ENCODE results near the gene SH3BP5L. TPM values are rescaled to one million over a fixed set of nuclear protein-coding genes. Genes with fewer than 3 reads are reported as not detected.
"Not testable (repeated sequence)": the region's sequence is repeated elsewhere in the genome, so short reads cannot be mapped to it uniquely, and the experiment has no call there.

Gene SH3BP5L
- total RNA-seq, 1 donor from 2014 or later = 15.9 TPM

DNA sequence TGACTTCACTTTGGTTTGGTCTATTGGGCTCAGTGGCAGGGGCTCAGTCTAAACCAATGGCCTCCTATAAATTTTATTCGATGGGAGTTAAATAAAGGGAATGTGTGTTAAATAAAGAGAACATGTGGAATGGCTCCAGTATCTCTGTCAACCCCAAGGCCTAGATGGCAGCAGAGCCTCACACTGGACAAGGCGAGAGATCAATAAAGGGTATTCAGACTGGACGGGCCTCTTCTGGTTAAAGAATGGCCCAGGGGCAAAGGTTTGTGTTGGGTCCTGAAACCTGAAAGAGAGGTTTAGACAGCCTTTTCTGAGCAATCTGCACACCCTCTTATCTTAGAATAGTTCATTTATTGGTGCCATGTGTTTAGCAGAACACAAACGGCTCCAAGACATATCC, 34.7 kb downstream of the SH3BP5L start:
- Histone ChIP-seq H3K4me3 (no peak overlapping the region), H3K27ac (no peak overlapping the region), H3K36me3 (no peaks in the 10 kb centered on the region), H3K9me3 (peaks cover 0 to 5% of the 10 kb centered on the region in 2 donors), H3K4me1 (no peaks in the 10 kb centered on the region), H3K27me3 (no peaks in the 10 kb centered on the region)
- intact Hi-C loops (cut with DNase I) = no loop called here
- no peak for DNase-seq (ENCODE audit: low spot score in 2 of 2)
- no peak for TF ChIP-seq CTCF (IDR thresholded peaks at IDR 0.05)

DNA sequence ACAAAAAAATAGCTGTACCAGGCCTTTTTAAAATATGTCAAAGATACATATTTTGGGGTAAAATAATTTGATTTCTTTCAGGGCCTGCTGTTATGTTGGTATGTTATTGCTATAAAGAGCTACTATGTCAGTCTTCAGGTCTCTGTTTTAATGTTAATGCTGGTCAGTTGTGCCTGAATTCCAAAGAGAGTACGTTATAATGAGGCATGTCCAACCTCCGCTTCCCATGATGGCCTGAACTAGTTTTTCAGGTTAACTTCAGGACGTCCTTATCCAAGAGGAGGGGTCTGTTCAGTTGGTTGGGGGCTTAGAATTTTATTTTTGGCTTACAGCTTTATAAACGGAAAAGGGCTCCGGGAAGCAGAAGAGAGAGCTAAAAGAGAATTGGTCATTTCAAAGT, 35.3 kb downstream of the SH3BP5L start:
- Histone ChIP-seq H3K27me3 (no peaks in the 10 kb centered on the region), H3K9me3 (peaks cover 0 to 5% of the 10 kb centered on the region in 2 donors), H3K4me3 (no peak overlapping the region), H3K36me3 (no peaks in the 10 kb centered on the region), H3K27ac (no peak overlapping the region), H3K4me1 (no peaks in the 10 kb centered on the region)
- DNase-seq (ENCODE audit: low spot score in 2 of 2) = no peak
- intact Hi-C loops (cut with DNase I) = no loop called here
- TF ChIP-seq CTCF (IDR thresholded peaks at IDR 0.05) = no peak

DNA sequence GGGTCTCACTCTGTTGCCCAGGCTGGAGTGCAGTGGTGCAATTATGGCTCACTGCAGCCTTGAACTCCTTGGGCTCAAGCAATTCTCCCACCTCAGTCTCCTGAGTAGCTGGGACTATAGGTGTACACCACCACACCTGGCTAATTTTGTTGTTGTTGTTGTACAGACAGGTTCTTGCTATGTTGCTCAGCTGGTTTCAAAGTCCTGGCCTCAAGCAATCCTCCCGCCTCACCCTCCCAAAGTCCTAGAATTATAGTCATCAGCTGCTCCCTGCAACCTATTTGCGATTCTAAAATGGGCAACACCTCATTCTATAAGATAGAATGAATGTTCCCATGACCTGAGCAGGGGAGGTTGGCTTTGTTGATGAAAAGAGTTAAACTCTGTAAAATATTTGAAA, 36.4 kb downstream of the SH3BP5L start:
- H3K4me1 ChIP-seq; intact Hi-C loops (cut with DNase I); H3K4me3 ChIP-seq; H3K27ac ChIP-seq; H3K27me3 ChIP-seq; DNase-seq (ENCODE audit: low spot score in 2 of 2); H3K9me3 ChIP-seq; H3K36me3 ChIP-seq: not testable (repeated sequence)

DNA sequence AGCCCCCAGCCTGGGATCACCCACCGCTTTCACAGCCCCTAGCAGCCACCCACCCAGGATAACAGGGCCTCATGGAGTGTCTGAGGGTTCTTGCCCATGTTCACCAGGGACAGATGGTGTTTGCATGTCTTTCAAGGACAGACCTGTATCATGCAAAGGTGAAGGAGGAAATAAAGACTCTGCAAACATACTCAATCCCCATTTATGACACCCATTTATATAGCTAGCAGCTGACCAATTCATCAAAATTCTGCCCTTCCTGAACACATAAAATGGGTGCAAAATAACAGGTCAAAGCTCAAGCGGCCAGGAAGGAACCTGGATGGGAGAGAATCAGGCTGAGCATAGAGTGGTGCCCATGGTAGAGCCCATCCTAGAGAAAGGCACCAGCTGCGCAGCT, 37.4 kb downstream of the SH3BP5L start:
- no peak overlapping the region for H3K4me3 ChIP-seq

GRCh38 chr1:248787430-248787829, 38.3 kb downstream of the SH3BP5L start:
- Histone ChIP-seq H3K4me1 (no peaks in the 10 kb centered on the region), H3K4me3 (no peak overlapping the region), H3K27ac (no peak overlapping the region), H3K27me3 (no peaks in the 10 kb centered on the region), H3K9me3 (no peaks in the 10 kb centered on the region), H3K36me3 (no peaks in the 10 kb centered on the region)
- intact Hi-C loops (cut with DNase I) = no loop called here
- no peak for DNase-seq (ENCODE audit: low spot score in 2 of 2)
- TF ChIP-seq CTCF (IDR thresholded peaks at IDR 0.05) = no peak

More for the DNA sequence above, 37.4 kb downstream of the SH3BP5L start:
- intact Hi-C loops (cut with DNase I) = no loop called here
- Histone ChIP-seq H3K4me1 (no peaks in the 10 kb centered on the region), H3K27ac (no peak overlapping the region), H3K36me3 (no peaks in the 10 kb centered on the region), H3K9me3 (no peaks in the 10 kb centered on the region), H3K27me3 (no peaks in the 10 kb centered on the region)
- DNase-seq (ENCODE audit: low spot score in 2 of 2) = no peak
- TF ChIP-seq CTCF (IDR thresholded peaks at IDR 0.05) = no peak

DNA sequence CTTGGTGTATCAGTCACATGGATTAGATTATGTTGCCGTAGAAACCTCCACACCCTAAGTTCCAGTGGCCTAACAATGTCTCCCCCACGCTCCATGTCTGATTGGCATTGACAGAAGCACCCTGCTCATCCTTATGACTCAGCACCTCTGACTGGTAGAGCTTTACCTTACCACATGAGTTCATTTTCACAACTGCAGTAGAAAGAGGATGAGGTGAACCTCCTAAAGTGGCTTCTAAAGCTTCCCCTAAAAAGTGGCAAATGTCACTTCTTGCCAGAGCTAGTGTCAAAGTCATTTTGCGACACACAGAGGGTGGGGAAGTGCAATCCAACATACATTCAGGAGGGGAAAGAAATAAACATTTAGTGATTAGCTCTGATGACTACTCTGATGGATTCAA, 39.6 kb downstream of the SH3BP5L start:
- Histone ChIP-seq H3K27ac (no peak overlapping the region), H3K36me3 (no peaks in the 10 kb centered on the region), H3K4me1 (no peaks in the 10 kb centered on the region), H3K9me3 (no peaks in the 10 kb centered on the region), H3K4me3 (no peak overlapping the region), H3K27me3 (no peaks in the 10 kb centered on the region)
- DNase-seq (ENCODE audit: low spot score in 2 of 2) = no peak
- intact Hi-C loops (cut with DNase I) = no loop called here
- TF ChIP-seq CTCF (IDR thresholded peaks at IDR 0.05) = no peak

All from ascending aorta (tissue), 2 donors.